Measurements from ENCODE around the gene LARGE1.
"Not testable (repeated sequence)": the region's sequence is repeated elsewhere in the genome, so short reads cannot be mapped to it uniquely, and the experiment has no call there.

Gene LARGE1

GRCh38 chr22:33860386-33860785, 59.9 kb downstream of the LARGE1 start:
- H3K4me1 Mint-ChIP-seq: peaks cover 4% of the 10 kb centered on the region
- H3K9me3 Mint-ChIP-seq: no peaks in the 10 kb centered on the region
- no peak overlapping the region for H3K4me3 Mint-ChIP-seq
- H3K27ac Mint-ChIP-seq: no peak overlapping the region
- no peaks in the 10 kb centered on the region for H3K36me3 Mint-ChIP-seq (ENCODE audit: low read depth)
- TF ChIP-seq CTCF (IDR thresholded peaks at IDR 0.05; ENCODE audit: unreplicated experiment in 3 of 3): no peak
- H3K27me3 Mint-ChIP-seq (ENCODE audit: low read depth): no peaks in the 10 kb centered on the region

- TF ChIP-seq CTCF (IDR thresholded peaks at IDR 0.05; ENCODE audit: unreplicated experiment in 3 of 3): no peak
- Mint-ChIP-seq H3K4me3 (no peak overlapping the region), H3K27ac (no peak overlapping the region), H3K36me3 (ENCODE audit: low read depth) (no peaks in the 10 kb centered on the region), H3K9me3 (no peaks in the 10 kb centered on the region), H3K4me1 (no peaks in the 10 kb centered on the region), H3K27me3 (ENCODE audit: low read depth) (no peaks in the 10 kb centered on the region)
These were observed 61.0 kb downstream of the LARGE1 start for GRCh38 chr22:33859311-33859710.

GRCh38 chr22:33858653-33859052, 61.6 kb downstream of the LARGE1 start:
- H3K4me3 Mint-ChIP-seq; H3K27me3 Mint-ChIP-seq (ENCODE audit: low read depth); H3K27ac Mint-ChIP-seq: not testable (repeated sequence)

GRCh38 chr22:33857767-33858166, 62.5 kb downstream of the LARGE1 start:
- not testable (repeated sequence) for H3K4me3 Mint-ChIP-seq; H3K36me3 Mint-ChIP-seq (ENCODE audit: low read depth); H3K9me3 Mint-ChIP-seq; H3K27ac Mint-ChIP-seq; H3K27me3 Mint-ChIP-seq (ENCODE audit: low read depth)
- H3K4me1 Mint-ChIP-seq: peaks cover 11% of the 10 kb centered on the region

More at GRCh38 chr22:33858653-33859052, 61.6 kb downstream of the LARGE1 start:
- H3K36me3 Mint-ChIP-seq (ENCODE audit: low read depth); H3K4me1 Mint-ChIP-seq; H3K9me3 Mint-ChIP-seq: not testable (repeated sequence)

GRCh38 chr22:33854724-33855123, 65.6 kb downstream of the LARGE1 start:
- no peak for TF ChIP-seq CTCF (IDR thresholded peaks at IDR 0.05; ENCODE audit: unreplicated experiment in 3 of 3)
- Mint-ChIP-seq H3K9me3 (no peaks in the 10 kb centered on the region), H3K27ac (no peak overlapping the region), H3K4me3 (no peak overlapping the region), H3K27me3 (ENCODE audit: low read depth) (peaks cover 3% of the 10 kb centered on the region), H3K4me1 (peaks cover 21% of the 10 kb centered on the region), H3K36me3 (ENCODE audit: low read depth) (no peaks in the 10 kb centered on the region)

- Mint-ChIP-seq H3K27ac (peak overlapping the region; percentile 44 to 68 (median 48)), H3K4me3 (peak overlapping the region; percentile 21 to 73 (median 39)), H3K36me3 (ENCODE audit: low read depth) (no peaks in the 10 kb centered on the region), H3K4me1 (peaks cover 21% of the 10 kb centered on the region), H3K9me3 (peaks cover 3% of the 10 kb centered on the region), H3K27me3 (ENCODE audit: low read depth) (peaks cover 3% of the 10 kb centered on the region)
- no peak for TF ChIP-seq CTCF (IDR thresholded peaks at IDR 0.05; ENCODE audit: unreplicated experiment in 3 of 3)
These were observed 66.8 kb downstream of the LARGE1 start for GRCh38 chr22:33853200-33854097.

- H3K4me3 Mint-ChIP-seq: no peak overlapping the region
- peaks cover 21% of the 10 kb centered on the region for H3K4me1 Mint-ChIP-seq
- H3K36me3 Mint-ChIP-seq (ENCODE audit: low read depth): peaks cover 7% of the 10 kb centered on the region
- H3K9me3 Mint-ChIP-seq: peaks cover 9% of the 10 kb centered on the region
- peak overlapping the region in 2 of 3 experiments; percentile 17 to 18 for H3K27ac Mint-ChIP-seq
- H3K27me3 Mint-ChIP-seq (ENCODE audit: low read depth): peaks cover 3% of the 10 kb centered on the region
- no peak for TF ChIP-seq CTCF (IDR thresholded peaks at IDR 0.05; ENCODE audit: unreplicated experiment in 3 of 3)
These were observed 68.4 kb downstream of the LARGE1 start for GRCh38 chr22:33851821-33852384.

All from nephron (organoid).